22Rv1 (cell line): ENCODE measurements around the gene TOP1.

Experiments used
- ZFX ChIP-seq: fragments of 450-650 bp; IDR thresholded peaks from 2 replicates; pipeline ENCODE4 v1.6.1; 2017; ENCODE audit warnings: antibody characterized with exemption, borderline replicate concordance
- TF ChIP-seq, protein P1 (sequence below): fragments of 450-650 bp; IDR thresholded peaks from 2 replicates; pipeline ENCODE4 v1.5.1; 2017; ENCODE audit warnings: mild to moderate bottlenecking

DNA sequence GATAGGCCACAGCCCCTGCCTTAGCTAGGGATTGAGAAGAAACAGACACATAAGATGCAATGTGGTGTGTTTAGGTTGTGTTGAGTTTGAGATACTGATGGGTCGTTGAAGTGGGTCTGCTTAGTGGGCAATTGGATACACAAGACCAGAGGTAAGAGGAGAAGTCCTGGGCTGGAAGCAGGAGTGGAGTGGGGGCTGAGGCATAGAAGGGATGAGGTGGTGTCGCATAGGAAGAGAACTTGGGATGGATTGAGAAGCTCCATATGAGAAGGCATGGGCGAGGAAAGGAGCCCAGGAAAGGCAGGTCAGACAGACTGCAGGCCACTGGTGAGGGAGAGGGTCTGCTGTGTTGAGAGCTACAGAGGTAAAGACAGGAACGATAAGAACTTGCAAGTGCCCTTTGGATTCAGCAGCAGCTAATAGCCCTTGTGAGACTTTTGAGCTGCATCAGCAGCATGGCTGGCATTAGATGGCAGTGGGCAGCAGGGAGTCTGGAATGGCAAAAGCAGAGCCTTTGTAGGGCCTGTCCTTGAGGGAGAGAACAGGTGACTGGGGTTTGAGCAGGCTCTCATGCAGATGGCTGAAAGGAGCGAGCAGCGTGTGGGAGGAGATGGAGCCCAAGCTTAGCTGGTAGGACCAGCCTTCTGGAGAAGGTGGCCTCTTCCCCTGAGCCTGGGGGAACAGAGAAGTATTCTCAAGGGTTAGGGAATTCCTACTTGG is 141.9 kb downstream of the TOP1 start:
- TF ChIP-seq, protein P1, sequence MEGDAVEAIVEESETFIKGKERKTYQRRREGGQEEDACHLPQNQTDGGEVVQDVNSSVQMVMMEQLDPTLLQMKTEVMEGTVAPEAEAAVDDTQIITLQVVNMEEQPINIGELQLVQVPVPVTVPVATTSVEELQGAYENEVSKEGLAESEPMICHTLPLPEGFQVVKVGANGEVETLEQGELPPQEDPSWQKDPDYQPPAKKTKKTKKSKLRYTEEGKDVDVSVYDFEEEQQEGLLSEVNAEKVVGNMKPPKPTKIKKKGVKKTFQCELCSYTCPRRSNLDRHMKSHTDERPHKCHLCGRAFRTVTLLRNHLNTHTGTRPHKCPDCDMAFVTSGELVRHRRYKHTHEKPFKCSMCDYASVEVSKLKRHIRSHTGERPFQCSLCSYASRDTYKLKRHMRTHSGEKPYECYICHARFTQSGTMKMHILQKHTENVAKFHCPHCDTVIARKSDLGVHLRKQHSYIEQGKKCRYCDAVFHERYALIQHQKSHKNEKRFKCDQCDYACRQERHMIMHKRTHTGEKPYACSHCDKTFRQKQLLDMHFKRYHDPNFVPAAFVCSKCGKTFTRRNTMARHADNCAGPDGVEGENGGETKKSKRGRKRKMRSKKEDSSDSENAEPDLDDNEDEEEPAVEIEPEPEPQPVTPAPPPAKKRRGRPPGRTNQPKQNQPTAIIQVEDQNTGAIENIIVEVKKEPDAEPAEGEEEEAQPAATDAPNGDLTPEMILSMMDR, result no peak
- TF ChIP-seq ZFX, result no peak
